ENCODE data around the gene RAD9A. TPM values are rescaled to one million over a fixed set of nuclear protein-coding genes. Genes with fewer than 3 reads are reported as not detected.
A peak's percentile ranks its signal among the peaks of the same experiment; 100 is the strongest.

Gene RAD9A
- total RNA-seq, 1 donor from 2014 or later, result 5.7 TPM

DNA sequence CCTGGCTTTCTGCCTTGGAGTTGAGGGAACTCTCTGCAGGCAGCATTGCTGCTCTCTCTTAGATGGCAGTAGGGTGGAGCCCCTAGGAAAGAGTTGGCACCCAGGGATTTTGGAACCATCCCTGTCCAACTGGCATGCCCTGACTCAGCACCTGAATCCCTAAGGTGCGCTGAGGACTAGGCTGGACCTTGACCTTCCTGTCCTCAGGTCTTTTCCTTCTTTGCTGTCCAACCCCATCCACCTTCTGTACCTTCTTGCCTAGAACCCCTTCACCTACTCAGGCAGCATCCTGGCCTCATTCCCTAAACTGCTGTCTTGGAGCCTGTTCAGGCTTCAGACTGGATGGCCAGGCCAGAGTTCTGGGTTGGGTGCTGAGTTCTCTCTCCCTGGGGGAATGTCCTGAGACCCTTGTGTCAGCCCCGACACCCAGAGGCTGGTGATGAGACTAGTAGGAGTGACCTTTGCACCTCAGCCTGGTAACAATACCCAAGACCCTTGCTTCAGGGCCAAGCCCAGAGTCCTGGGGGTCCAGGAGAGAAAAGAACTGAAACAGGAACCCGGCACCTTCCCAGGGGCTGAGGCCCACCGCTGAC lies 35.9 kb upstream of the RAD9A start:
- intact Hi-C loops (cut with DNase I), result loop anchor here (2.0 kb wide), 1 partner anchor 27 kb away; no protein-coding TSS in a partner anchor
- DNase-seq (no peak), ATAC-seq (ENCODE audit: poor library complexity) (no peak)

GRCh38 chr11:67356387-67356863 lies 35.4 kb upstream of the RAD9A start:
- ATAC-seq (ENCODE audit: poor library complexity) (no peak), DNase-seq (no peak)
- intact Hi-C loops (cut with DNase I), result loop anchor here (2.0 kb wide), 1 partner anchor 26 kb away; no protein-coding TSS in a partner anchor

DNA sequence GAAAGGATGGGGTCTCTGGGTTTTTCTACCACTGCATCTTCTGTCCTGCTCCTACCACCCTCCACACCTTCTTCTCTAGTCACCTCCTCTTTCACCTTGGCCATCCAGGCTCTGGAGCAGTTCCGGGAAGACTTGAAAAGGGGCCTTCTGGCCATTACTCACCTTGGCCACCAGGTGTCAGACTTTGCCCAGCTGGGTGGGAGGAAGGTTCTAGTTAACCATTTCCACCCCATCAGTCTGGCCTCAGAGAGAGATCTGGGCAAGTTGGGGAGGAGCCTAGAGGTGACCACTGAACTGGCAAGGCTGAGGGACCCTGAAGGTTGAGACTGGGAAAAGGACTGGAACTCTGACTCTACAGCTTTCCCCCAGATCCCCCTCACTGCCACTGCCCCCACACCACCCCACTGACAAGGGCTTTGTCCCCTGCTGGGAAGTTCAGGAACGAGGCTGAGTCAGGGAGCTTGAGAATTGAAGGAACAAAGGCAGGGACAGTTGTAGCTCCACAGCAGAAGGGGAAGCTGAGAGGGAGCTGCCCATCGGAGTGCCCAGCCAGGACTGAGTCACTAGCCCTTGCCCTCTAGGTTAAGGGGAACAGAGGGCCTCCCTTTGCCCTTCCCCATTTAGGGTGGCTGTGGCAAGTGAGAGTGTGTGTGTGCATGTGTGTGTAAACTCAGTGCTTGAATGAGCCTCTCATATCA lies 34.8 kb upstream of the RAD9A start:
- peak; percentile 67 for DNase-seq
- peak; percentile 13 for ATAC-seq (ENCODE audit: poor library complexity)
- intact Hi-C loops (cut with DNase I), result loop anchor here (2.0 kb wide), 1 partner anchor 26 kb away; no protein-coding TSS in a partner anchor

- no peak for DNase-seq
- no peak for ATAC-seq (ENCODE audit: poor library complexity)
- intact Hi-C loops (cut with DNase I), result loop anchor here (2.0 kb wide), 1 partner anchor 25 kb away; no protein-coding TSS in a partner anchor
Measured at GRCh38 chr11:67357831-67358670, 33.7 kb upstream of the RAD9A start.

DNA sequence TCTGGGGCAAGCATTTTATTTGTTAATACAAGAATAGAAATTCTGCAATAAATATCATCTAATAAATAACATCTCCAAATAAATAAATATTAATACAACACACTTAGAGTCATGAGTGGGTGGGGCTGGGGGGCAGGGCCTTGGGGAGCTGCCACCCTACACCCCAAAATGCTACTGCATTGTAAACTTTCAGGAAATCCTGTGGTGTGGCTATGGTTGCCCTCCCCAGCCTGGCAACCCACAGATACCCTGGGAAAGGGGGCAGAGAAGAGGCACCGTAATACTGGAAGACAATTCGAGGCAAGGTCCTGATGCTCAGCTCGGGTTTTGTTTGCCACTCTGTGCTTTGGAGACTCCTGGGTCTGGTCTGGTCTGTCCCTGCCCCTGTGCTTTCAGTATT lies 27.6 kb upstream of the RAD9A start:
- intact Hi-C loops (cut with DNase I), result no loop called here
- ATAC-seq (ENCODE audit: poor library complexity), result no peak

DNA sequence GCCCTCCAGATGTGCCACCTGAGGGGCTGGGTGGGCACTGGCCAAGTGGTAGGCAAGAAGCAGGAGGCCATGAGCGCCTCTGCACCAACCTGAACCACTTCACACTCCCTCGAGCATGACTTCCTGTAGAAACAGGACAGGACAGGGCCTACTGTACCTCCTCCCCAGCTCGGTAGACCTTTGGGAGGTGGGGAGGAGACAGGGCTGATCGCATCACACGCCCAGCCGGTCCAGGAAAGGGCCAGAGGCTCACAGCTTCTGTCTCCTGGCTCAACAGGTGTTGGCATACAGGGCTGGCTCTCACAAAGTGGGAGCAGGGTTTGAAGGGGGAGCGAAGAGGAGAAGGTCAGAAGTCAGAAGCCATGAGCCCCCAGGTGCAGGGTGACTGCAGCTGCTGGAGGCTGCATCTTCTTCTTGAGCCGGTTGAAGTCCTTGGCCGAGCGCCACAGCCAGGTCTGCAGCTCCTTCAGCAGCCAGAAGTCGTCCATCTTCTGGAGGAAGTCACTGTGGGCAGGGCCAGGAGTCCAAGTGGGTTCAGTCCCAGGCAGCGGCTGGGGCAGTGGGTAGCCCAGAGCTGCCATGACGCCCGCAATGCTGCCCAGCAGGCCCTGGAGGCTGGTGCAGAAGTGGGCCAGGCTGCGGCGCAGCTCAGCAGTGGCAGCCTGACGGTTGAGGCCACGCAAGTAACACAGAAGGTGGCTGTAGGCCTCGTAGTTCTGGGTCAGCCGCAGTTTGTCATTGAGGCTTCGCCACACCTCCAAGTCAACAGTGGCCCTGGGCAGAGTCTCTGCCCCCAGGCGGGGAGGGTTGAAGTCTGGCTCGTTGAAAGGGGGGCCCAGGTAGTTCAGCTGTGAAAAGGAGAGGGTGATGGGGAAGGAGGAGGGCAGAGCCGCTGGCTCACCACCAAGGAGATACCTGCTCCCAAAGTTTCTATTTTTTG lies 26.7 kb upstream of the RAD9A start:
- ATAC-seq (ENCODE audit: poor library complexity) (no peak), DNase-seq (no peak)
- intact Hi-C loops (cut with DNase I), result no loop called here

More for the DNA sequence above, 27.6 kb upstream of the RAD9A start:
- DNase-seq, result peak; percentile 22

DNA sequence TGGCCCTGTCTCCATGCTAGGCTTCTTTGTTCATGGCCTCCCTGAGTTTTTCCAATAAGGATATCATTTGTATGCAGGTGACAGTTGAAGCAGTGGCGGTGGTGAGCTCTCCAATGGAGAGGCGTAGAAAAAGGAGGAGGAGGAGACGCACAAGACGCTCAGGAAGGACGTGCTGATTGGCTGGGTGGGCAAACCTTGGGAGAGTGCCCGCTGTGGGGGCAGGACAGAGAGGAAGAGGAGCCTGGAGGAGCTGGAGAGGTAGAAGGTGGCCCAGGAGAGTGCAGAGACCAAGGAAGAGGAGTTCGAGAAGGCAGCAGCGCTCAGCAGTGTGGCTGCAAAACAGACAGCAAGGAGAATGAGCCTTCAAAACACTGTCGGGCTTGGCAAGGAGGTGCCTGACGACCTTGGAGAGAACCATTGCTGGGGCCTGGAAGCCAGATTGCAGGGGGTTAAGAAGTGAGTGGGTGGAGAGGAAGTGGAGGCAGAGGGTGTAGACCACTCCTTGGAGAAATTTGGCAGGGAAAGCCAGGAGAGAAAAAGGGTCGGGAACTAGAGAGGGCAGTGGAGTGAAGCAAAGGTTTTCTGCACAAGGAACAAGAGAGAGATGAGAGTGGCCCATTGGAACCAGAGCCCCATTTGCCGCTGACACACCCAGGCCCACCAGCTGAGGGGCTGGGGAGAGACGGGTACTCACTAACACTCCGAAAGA lies 25.9 kb upstream of the RAD9A start:
- ATAC-seq (ENCODE audit: poor library complexity) (no peak), DNase-seq (no peak)
- intact Hi-C loops (cut with DNase I), result no loop called here

DNA sequence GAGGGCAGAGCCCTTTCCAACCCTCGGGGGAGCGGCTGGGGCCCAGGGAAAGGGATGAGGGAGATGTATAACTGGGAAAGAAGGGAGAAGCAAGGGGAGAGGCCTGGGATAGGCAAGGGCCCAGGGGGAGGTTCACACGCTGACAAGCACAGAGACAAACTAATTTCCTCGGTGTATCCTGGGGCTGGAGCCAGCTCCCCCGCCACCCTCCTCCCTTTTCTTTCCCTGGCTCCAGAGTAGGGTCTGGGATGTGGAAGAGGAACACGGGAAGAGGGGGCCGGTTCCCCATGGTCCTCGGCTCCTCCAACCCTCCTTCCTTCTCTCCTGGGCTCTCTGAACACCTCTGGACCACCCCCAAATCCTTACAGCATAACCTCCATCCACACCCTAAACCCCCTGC lies 25.2 kb upstream of the RAD9A start:
- DNase-seq (no peak), ATAC-seq (ENCODE audit: poor library complexity) (peak; percentile 30)
- intact Hi-C loops (cut with DNase I), result no loop called here

GRCh38 chr11:67366961-67367760 lies 24.6 kb upstream of the RAD9A start:
- ATAC-seq (ENCODE audit: poor library complexity), result no peak
- intact Hi-C loops (cut with DNase I), result no loop called here
- DNase-seq, result no peak

GRCh38 chr11:67367761-67368227 lies 24.0 kb upstream of the RAD9A start:
- DNase-seq (no peak), ATAC-seq (ENCODE audit: poor library complexity) (no peak)
- intact Hi-C loops (cut with DNase I), result no loop called here

- intact Hi-C loops (cut with DNase I), result no loop called here
- ATAC-seq (ENCODE audit: poor library complexity) (no peak), DNase-seq (no peak)
Measured at GRCh38 chr11:67368621-67369020, 23.2 kb upstream of the RAD9A start.

GRCh38 chr11:67369275-67369674 lies 22.5 kb upstream of the RAD9A start:
- no peak for ATAC-seq (ENCODE audit: poor library complexity)
- DNase-seq, result no peak
- intact Hi-C loops (cut with DNase I), result no loop called here

DNA sequence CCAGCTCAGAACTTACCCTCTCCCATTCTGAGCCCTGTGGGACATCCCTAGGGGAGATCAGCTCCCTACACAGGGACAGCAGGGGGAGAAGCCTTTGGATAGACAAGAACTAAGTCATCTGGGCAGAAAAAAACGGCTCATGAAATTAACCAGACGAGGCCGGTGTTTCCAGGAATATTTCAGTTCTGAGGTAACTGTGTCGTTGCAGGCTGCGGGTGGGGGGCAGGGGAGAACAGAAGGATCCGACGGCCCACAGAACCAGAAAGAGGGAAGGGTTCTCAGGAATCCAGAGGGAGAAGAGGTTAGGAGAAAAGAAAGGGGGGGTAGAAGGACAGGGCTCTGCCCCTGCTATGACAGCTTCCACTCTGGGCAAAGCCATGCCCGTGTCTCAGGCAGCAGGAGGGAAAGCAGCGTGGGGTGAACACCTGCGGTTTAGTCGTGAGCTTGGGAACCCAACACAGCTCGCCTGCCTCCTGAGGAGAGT lies 21.9 kb upstream of the RAD9A start:
- ATAC-seq (ENCODE audit: poor library complexity) (no peak), DNase-seq (no peak)
- intact Hi-C loops (cut with DNase I), result no loop called here

GRCh38 chr11:67370351-67371076 lies 21.3 kb upstream of the RAD9A start:
- ATAC-seq (ENCODE audit: poor library complexity), result no peak
- no peak for DNase-seq

GRCh38 chr11:67371189-67371910 lies 20.4 kb upstream of the RAD9A start:
- intact Hi-C loops (cut with DNase I), result no loop called here
- ATAC-seq (ENCODE audit: poor library complexity) (peak; percentile 15), DNase-seq (no peak)

More at GRCh38 chr11:67370351-67371076, 21.3 kb upstream of the RAD9A start:
- intact Hi-C loops (cut with DNase I), result no loop called here
